SU-DHL-6 (cell line): ENCODE data around the gene PPP2R2B.

Experiments
- H2AFZ ChIP-seq: fragments of 200-600 bp; sonication (generic); 2 replicates; pipeline ENCODE4 v1.6.1; 2014; ENCODE audit warnings: low read depth, mild to moderate bottlenecking, moderate library complexity, mixed read lengths, antibody characterized with exemption, low read length; ENCODE audit not compliant: severe bottlenecking
- H3F3A ChIP-seq: fragments of 200-600 bp; shearing (Covaris generic); 2 replicates; pipeline ENCODE4 v1.6.0; 2016; ENCODE audit warnings: antibody characterized with exemption, mild to moderate bottlenecking; ENCODE audit not compliant: insufficient read depth
- H3K27ac ChIP-seq: fragments of 200-600 bp; sonication (generic); 2 replicates; pipeline ENCODE4 v1.5.1; 2016; ENCODE audit warnings: low read depth, mild to moderate bottlenecking, low read length, moderate library complexity, mixed read lengths
- H3K27me3 ChIP-seq: fragments of 200-600 bp; sonication (generic), shearing (Covaris generic); 2 replicates; pipeline ENCODE4 v1.6.0; 2014; ENCODE audit warnings: mild to moderate bottlenecking, low read length
- H3K36me3 ChIP-seq: fragments of 200-600 bp; sonication (generic); 2 replicates; pipeline ENCODE4 v1.6.1; 2014; ENCODE audit warnings: mild to moderate bottlenecking, low read length, mixed read lengths
- H3K4me2 ChIP-seq: fragments of 300-600, 200-600 bp; shearing (Covaris generic), sonication (generic); 2 replicates; pipeline ENCODE4 v1.6.0; 2014; ENCODE audit warnings: low read length, low read depth, mild to moderate bottlenecking; ENCODE audit not compliant: poor library complexity, severe bottlenecking
- H3K4me3 ChIP-seq: fragments of 200-600 bp; sonication (generic); 2 replicates; pipeline ENCODE4 v1.5.1; 2014; ENCODE audit warnings: antibody characterized with exemption, low read length, mild to moderate bottlenecking, mixed read lengths; ENCODE audit not compliant: insufficient read depth, poor library complexity, severe bottlenecking
- H3K79me2 ChIP-seq: fragments of 200-600 bp; sonication (generic); 2 replicates; pipeline ENCODE4 v1.6.1; 2014; ENCODE audit warnings: mild to moderate bottlenecking, low read length, moderate library complexity; ENCODE audit not compliant: insufficient read depth
- H3K9ac ChIP-seq: fragments of 200-600 bp; sonication (generic); 2 replicates; pipeline ENCODE4 v1.7.0; 2014; ENCODE audit warnings: mild to moderate bottlenecking, low read length
- H3K9me2 ChIP-seq: fragments of 200-600 bp; sonication (generic); replicated peaks from 2 replicates; pipeline ENCODE4 v1.6.1; 2014; ENCODE audit warnings: low read length; ENCODE audit not compliant: insufficient read depth
- H3K9me3 ChIP-seq: fragments of 200-600 bp; sonication (generic); 2 replicates; pipeline ENCODE4 v1.6.1; 2014; ENCODE audit warnings: low read length, mixed read lengths; ENCODE audit not compliant: insufficient read depth
- H4K20me1 ChIP-seq: fragments of 200-600 bp; sonication (generic); 2 replicates; pipeline ENCODE4 v1.6.1; 2014; ENCODE audit warnings: low read depth, mild to moderate bottlenecking, antibody characterized with exemption, low read length, moderate library complexity, mixed read lengths
- CTCF ChIP-seq: fragments of 200-600 bp; sonication (generic); IDR thresholded peaks from one replicate; pipeline ENCODE4 v1.5.1; 2017; ENCODE audit warnings: antibody characterized with exemption, mild to moderate bottlenecking, low read length, moderate library complexity; ENCODE audit not compliant: insufficient read depth, poor library complexity, severe bottlenecking
- EZH2phosphoT487 ChIP-seq: fragments of 200-600 bp; sonication (generic), shearing (Covaris generic); conservative IDR thresholded peaks from 2 replicates; pipeline ENCODE4 v1.6.1; 2018; ENCODE audit warnings: mild to moderate bottlenecking, antibody characterized with exemption, low read length, moderate library complexity, mixed read lengths

PPP2R2B gene

GRCh38 chr5:146818822-146819221 is 59.7 kb downstream of the PPP2R2B start:
- H3K79me2 ChIP-seq = no peaks in the 10 kb centered on the region
- no peak overlapping the region for H3K4me3 ChIP-seq
- H3K27ac ChIP-seq = no peak overlapping the region
- H3K27me3 ChIP-seq = no peaks in the 10 kb centered on the region
- H3K9ac ChIP-seq = no peak overlapping the region
- no peak for TF ChIP-seq CTCF
- no peak for TF ChIP-seq EZH2phosphoT487
- H3K9me2 ChIP-seq = no peaks in the 10 kb centered on the region
- no peaks in the 10 kb centered on the region for H3K36me3 ChIP-seq
- no peaks in the 10 kb centered on the region for H3F3A ChIP-seq
- no peaks in the 10 kb centered on the region for H4K20me1 ChIP-seq
- H2AFZ ChIP-seq = no peak overlapping the region
- no peak overlapping the region for H3K4me2 ChIP-seq
- no peaks in the 10 kb centered on the region for H3K9me3 ChIP-seq

GRCh38 chr5:146817973-146818372 is 60.6 kb downstream of the PPP2R2B start:
- Histone ChIP-seq H3K9me2 (no peaks in the 10 kb centered on the region), H3K9me3 (no peaks in the 10 kb centered on the region), H3K9ac (no peak overlapping the region), H3K79me2 (no peaks in the 10 kb centered on the region), H3K27me3 (no peaks in the 10 kb centered on the region), H3K4me2 (no peak overlapping the region), H3K4me3 (no peak overlapping the region), H3K27ac (no peak overlapping the region), H3F3A (no peaks in the 10 kb centered on the region), H2AFZ (no peak overlapping the region), H3K36me3 (no peaks in the 10 kb centered on the region), H4K20me1 (no peaks in the 10 kb centered on the region)
- TF ChIP-seq CTCF (no peak), EZH2phosphoT487 (no peak)

- H2AFZ ChIP-seq = no peak overlapping the region
- H3K36me3 ChIP-seq = no peaks in the 10 kb centered on the region
- no peak overlapping the region for H3K27ac ChIP-seq
- no peak overlapping the region for H3K9ac ChIP-seq
- H3K9me2 ChIP-seq = no peaks in the 10 kb centered on the region
- H3K27me3 ChIP-seq = no peaks in the 10 kb centered on the region
- H3K79me2 ChIP-seq = no peaks in the 10 kb centered on the region
- no peaks in the 10 kb centered on the region for H4K20me1 ChIP-seq
- no peak overlapping the region for H3K4me2 ChIP-seq
- H3F3A ChIP-seq = no peaks in the 10 kb centered on the region
- H3K9me3 ChIP-seq = no peaks in the 10 kb centered on the region
- TF ChIP-seq EZH2phosphoT487 (no peak), CTCF (no peak)
- H3K4me3 ChIP-seq = no peak overlapping the region
These were observed 61.7 kb downstream of the PPP2R2B start for GRCh38 chr5:146816775-146817387.
